ENCODE measurements around the gene TCF7L2.

TCF7L2 gene

DNA sequence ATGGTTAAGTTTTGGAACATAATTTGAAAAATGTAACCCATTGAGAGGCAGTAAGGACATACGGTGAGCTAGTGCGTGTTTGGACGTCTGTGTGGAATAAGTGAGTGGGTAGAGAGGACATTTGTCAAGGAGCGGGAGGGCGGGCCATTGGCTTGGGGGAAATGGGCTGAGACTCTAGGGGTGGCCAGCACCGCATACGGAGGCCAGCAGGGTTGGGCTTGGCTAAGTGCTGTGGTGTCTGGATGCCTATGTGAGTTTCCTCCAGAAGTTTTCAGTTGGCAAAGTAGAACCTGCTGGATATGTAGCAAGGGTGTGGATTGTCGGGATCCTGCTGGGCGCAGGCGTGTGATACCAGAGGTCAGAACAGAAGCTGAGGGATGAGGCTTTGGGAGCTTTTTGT is 103.0 kb downstream of the TCF7L2 start:
- Histone ChIP-seq H3K27me3 (ENCODE audit: low read depth, low read length) (no peaks in the 10 kb centered on the region), H3K4me1 (ENCODE audit: control insufficient read depth in 1 of 2, insufficient read depth in 2 of 2, low read length in 2 of 2) (peaks cover 2 to 32% of the 10 kb centered on the region in 2 donors), H3K27ac (ENCODE audit: low read length) (no peak overlapping the region), H3K36me3 (ENCODE audit: control insufficient read depth in 1 of 2, insufficient read depth in 2 of 2, low read length in 2 of 2) (peaks cover 0 to 3% of the 10 kb centered on the region in 2 donors), H3K4me3 (ENCODE audit: low read depth in 1 of 2, low read length in 2 of 2) (no peak overlapping the region), H3K9me3 (ENCODE audit: control insufficient read depth in 1 of 2, low read length in 2 of 2) (no peaks in the 10 kb centered on the region)

DNA sequence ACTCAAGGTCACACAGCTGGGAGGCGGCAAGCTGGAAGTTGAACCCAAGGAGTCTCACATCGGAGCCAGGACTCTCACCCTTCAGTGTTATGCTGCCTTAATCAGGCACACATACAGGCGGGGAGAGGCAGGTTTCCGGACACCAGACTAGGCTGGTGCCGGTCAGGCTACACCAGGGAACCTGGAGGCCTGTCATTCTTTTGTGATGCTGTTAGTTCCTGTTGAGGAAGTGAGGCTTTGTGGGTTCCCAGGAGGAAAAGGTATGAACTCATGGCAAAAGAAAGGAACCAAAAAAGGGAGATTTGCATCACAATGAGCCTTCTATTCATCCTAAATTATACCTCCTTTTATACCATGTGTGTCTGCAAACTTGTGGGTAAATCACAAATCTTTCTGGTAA is 103.8 kb downstream of the TCF7L2 start:
- no peaks in the 10 kb centered on the region for H3K9me3 ChIP-seq (ENCODE audit: control insufficient read depth in 1 of 2, low read length in 2 of 2)
- no peak overlapping the region for H3K27ac ChIP-seq (ENCODE audit: low read length)
- peaks cover 0 to 3% of the 10 kb centered on the region in 2 donors for H3K36me3 ChIP-seq (ENCODE audit: control insufficient read depth in 1 of 2, insufficient read depth in 2 of 2, low read length in 2 of 2)
- peaks cover 10 to 33% of the 10 kb centered on the region in 2 donors for H3K4me1 ChIP-seq (ENCODE audit: control insufficient read depth in 1 of 2, insufficient read depth in 2 of 2, low read length in 2 of 2)
- no peak overlapping the region for H3K4me3 ChIP-seq (ENCODE audit: low read depth in 1 of 2, low read length in 2 of 2)
- H3K27me3 ChIP-seq (ENCODE audit: low read depth, low read length), result no peaks in the 10 kb centered on the region

DNA sequence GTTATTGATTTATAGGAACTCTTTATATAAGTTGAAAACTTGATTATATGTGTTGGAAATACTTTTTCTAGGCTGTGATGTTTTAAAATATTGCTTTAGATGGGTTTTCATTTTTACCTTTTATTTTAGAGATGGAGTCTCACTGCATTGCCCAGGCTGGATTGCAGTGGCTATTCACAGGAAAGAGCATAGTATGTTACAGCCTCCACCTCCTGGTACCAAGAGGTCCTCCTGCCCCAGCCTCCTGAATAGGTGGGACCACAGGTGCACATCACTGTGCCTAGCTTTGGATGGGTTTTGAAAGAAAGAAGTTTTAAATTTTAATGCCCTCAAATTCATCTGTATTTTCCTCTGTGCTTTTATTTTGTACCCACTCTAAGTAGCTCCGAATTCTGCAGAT is 105.4 kb downstream of the TCF7L2 start:
- H3K36me3 ChIP-seq (ENCODE audit: control insufficient read depth in 1 of 2, insufficient read depth in 2 of 2, low read length in 2 of 2), result no peaks in the 10 kb centered on the region
- H3K4me1 ChIP-seq (ENCODE audit: control insufficient read depth in 1 of 2, insufficient read depth in 2 of 2, low read length in 2 of 2), result peaks cover 19 to 46% of the 10 kb centered on the region in 2 donors
- H3K27me3 ChIP-seq (ENCODE audit: low read depth, low read length), result no peaks in the 10 kb centered on the region
- no peak overlapping the region for H3K4me3 ChIP-seq (ENCODE audit: low read depth in 1 of 2, low read length in 2 of 2)
- H3K9me3 ChIP-seq (ENCODE audit: control insufficient read depth in 1 of 2, low read length in 2 of 2), result no peaks in the 10 kb centered on the region
- peak overlapping the region; percentile 16 for H3K27ac ChIP-seq (ENCODE audit: low read length)

DNA sequence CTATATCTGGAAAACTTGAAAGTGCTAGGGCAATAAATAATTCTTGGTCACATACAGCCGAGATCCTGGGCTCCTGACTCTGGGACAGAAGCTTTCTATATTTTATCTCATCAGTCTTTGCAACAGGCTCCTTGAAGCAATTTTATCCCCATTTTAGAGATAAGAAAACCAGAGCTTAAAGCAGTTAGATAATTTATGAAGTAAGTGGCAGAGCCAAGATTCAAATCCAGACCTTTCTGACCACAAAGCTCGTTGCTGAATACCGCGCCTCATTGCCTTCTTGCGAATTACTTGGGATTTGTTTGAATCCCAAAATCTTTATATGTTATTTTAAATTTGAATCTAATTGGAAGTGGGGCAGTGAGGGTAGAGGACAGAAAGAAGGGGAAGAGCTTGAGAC is 106.0 kb downstream of the TCF7L2 start:
- H3K4me1 ChIP-seq (ENCODE audit: control insufficient read depth in 1 of 2, insufficient read depth in 2 of 2, low read length in 2 of 2), result peaks cover 24 to 50% of the 10 kb centered on the region in 2 donors

DNA sequence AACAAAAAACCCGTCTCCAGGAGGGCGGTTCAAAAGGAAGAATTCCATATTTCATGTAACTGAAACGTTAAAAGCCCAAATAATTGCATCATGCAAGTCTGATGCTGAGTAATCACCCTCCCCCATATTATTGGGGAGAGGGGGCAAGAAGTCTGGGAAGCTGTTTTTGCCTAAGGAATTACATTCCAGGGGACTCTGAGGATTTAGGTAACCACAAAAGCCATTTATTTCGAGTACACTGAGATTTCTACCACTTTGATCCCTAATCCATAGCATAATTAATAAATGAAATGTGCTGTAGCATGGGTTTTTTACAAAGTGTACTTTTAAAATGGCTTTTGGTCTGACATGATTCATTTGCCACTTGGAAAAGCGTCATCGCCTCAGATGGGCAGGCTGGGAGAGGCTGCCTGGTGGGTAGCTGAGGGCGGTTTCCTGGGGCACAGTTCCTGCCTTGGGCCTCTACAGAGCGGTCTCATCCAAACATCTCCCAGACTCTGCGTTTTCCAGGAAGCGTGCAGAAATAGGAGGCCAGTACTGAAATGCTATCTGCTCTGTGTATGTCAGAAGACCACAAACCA is 106.5 kb downstream of the TCF7L2 start:
- H3K4me3 ChIP-seq (ENCODE audit: low read depth in 1 of 2, low read length in 2 of 2), result no peak overlapping the region
- peak overlapping the region; percentile 33 for H3K27ac ChIP-seq (ENCODE audit: low read length)
- no peaks in the 10 kb centered on the region for H3K36me3 ChIP-seq (ENCODE audit: control insufficient read depth in 1 of 2, insufficient read depth in 2 of 2, low read length in 2 of 2)
- H3K27me3 ChIP-seq (ENCODE audit: low read depth, low read length), result no peaks in the 10 kb centered on the region
- no peaks in the 10 kb centered on the region for H3K9me3 ChIP-seq (ENCODE audit: control insufficient read depth in 1 of 2, low read length in 2 of 2)
- H3K4me1 ChIP-seq (ENCODE audit: control insufficient read depth in 1 of 2, insufficient read depth in 2 of 2, low read length in 2 of 2), result peaks cover 27 to 53% of the 10 kb centered on the region in 2 donors

More for the DNA sequence above, 106.0 kb downstream of the TCF7L2 start:
- Histone ChIP-seq H3K9me3 (ENCODE audit: control insufficient read depth in 1 of 2, low read length in 2 of 2) (no peaks in the 10 kb centered on the region), H3K36me3 (ENCODE audit: control insufficient read depth in 1 of 2, insufficient read depth in 2 of 2, low read length in 2 of 2) (no peaks in the 10 kb centered on the region), H3K4me3 (ENCODE audit: low read depth in 1 of 2, low read length in 2 of 2) (no peak overlapping the region), H3K27ac (ENCODE audit: low read length) (peak overlapping the region; percentile 16), H3K27me3 (ENCODE audit: low read depth, low read length) (no peaks in the 10 kb centered on the region)

DNA sequence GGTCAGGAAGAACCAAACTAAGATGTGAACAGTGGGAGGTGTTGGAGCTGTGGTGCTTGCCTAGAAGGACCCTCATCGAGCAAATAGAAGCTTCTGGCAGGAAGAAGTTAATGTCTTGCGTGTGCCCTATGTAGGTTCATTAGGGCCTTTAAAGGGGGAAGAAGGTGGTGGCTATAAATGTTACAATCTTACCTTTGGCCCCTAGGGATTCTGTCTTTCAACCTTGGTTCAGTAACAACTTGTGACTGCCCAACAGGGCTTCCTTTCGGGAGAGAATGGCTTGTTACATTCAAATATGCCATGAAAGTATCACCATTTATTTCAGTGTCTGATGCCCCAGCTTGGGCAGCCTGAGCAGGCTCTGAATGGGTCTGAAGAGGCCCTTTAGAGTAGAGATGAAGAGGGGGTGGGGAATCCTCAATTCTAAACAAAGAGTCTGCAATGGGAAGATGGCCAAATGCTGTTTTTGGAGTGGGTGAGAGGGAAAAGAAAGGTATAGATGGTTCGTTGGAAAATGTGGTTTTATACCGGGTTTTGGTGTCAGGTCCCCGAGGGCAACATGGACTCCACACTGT is 108.0 kb downstream of the TCF7L2 start:
- Histone ChIP-seq H3K27me3 (ENCODE audit: low read depth, low read length) (no peaks in the 10 kb centered on the region), H3K36me3 (ENCODE audit: control insufficient read depth in 1 of 2, insufficient read depth in 2 of 2, low read length in 2 of 2) (no peaks in the 10 kb centered on the region), H3K4me3 (ENCODE audit: low read depth in 1 of 2, low read length in 2 of 2) (no peak overlapping the region), H3K9me3 (ENCODE audit: control insufficient read depth in 1 of 2, low read length in 2 of 2) (no peaks in the 10 kb centered on the region), H3K27ac (ENCODE audit: low read length) (peak overlapping the region; percentile 58), H3K4me1 (ENCODE audit: control insufficient read depth in 1 of 2, insufficient read depth in 2 of 2, low read length in 2 of 2) (peaks cover 27 to 46% of the 10 kb centered on the region in 2 donors)

DNA sequence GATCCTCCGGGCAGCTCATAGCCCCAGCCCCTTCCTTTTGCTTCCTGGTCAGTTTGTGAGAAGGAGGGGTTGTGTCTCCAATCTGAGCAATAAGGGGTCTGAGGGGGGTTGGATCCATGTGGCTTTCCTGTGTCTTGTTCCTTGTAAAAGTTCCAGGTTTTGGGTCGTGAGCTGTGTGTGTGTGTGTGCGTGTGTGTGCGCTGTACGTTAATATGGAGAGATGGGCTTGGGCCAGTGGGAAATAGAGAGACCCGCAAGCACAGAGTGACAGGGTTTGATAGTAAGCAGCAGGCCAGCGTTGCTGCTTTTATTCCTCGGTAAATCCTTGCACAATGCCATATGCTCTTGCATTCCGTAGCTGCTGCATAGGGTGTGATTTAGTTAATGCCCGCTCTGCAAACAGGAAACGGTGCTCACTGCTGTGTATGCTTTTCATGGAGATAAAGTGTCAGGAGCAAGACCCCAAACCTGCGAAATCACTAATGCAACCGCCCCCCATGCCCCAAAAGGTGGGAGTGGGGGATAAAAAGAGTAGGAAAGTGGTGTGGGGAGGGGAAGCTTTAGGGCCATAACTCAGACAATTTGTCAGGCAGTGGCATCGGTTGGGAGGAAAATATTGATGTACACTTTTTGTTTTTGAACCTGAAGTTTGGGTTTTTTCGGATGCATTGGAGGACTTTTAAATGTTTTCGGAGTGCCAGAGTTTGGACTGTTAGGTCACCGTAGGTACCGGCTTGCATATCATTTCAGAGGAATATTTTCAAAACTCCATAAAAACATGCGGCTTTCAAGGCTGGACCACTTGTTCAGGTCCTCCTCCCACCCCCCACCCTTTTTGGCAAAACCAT is 108.7 kb downstream of the TCF7L2 start:
- Histone ChIP-seq H3K9me3 (ENCODE audit: control insufficient read depth in 1 of 2, low read length in 2 of 2) (no peaks in the 10 kb centered on the region), H3K4me1 (ENCODE audit: control insufficient read depth in 1 of 2, insufficient read depth in 2 of 2, low read length in 2 of 2) (peaks cover 27 to 45% of the 10 kb centered on the region in 2 donors), H3K27ac (ENCODE audit: low read length) (peak overlapping the region; percentile 58), H3K36me3 (ENCODE audit: control insufficient read depth in 1 of 2, insufficient read depth in 2 of 2, low read length in 2 of 2) (no peaks in the 10 kb centered on the region), H3K27me3 (ENCODE audit: low read depth, low read length) (no peaks in the 10 kb centered on the region), H3K4me3 (ENCODE audit: low read depth in 1 of 2, low read length in 2 of 2) (peak overlapping the region; percentile 40 to 43)

DNA sequence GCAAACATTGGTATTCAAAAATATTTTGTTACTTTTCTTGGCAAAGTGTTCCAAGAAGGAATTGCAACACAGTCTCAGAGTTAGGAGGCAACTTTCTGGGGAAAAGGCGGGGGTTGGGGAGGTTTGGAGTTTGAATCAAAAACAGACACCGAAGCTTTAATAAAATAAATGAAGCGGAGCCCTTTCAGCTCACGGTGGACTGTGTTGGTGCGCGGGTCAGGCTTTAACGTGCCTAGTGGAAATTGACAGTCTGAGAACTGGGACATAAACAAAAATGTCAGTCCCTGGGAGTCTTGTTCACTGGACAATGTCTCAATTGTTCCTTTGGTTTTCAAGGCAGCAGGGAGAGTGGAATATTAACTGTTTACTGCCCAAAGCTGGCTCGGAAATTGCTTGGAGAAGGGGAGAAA is 109.3 kb downstream of the TCF7L2 start:
- no peaks in the 10 kb centered on the region for H3K27me3 ChIP-seq (ENCODE audit: low read depth, low read length)
- H3K9me3 ChIP-seq (ENCODE audit: control insufficient read depth in 1 of 2, low read length in 2 of 2), result no peaks in the 10 kb centered on the region
- H3K4me1 ChIP-seq (ENCODE audit: control insufficient read depth in 1 of 2, insufficient read depth in 2 of 2, low read length in 2 of 2), result peaks cover 32 to 45% of the 10 kb centered on the region in 2 donors
- peak overlapping the region; percentile 40 to 43 for H3K4me3 ChIP-seq (ENCODE audit: low read depth in 1 of 2, low read length in 2 of 2)
- peak overlapping the region; percentile 58 for H3K27ac ChIP-seq (ENCODE audit: low read length)
- no peaks in the 10 kb centered on the region for H3K36me3 ChIP-seq (ENCODE audit: control insufficient read depth in 1 of 2, insufficient read depth in 2 of 2, low read length in 2 of 2)

DNA sequence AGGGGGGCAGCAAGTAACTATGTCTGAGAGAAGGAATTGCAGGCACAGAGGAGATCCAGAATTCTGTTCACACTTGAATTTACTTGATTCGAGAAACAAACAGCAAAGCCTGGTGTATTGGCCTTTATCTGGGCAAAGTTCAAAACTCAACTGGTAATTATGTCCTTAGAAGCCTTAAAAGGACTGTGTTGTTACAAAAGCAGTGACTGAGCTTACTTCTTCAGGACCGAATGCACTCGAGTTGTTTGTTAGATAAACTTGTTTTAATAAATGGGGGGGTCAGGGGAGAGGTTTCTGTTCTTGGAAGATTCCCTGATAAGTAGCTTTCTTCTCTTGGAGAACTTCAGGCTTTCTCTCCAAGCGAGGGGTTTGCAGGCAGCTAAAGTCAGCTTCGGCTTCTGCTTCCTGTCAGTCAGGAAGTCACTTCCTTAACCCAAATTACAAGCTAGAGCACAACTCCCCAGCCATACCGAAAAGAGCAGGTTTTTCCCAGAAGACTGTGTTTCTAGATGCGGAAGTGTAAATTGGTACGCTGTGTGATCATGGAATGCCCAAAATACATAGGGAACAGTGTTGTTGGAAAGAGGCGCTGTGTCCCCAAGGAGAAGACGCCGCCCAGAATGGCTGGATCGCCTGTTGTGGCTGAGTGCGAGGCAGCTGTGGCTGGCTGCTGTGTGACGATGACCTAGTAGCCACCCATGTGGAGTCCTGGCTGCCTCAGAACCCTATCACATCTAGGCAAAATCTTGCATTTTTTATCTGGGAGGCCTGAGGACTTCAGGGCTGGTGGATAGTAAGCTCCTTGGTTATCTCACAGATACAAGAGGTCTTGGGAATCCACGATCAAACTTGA is 110.4 kb downstream of the TCF7L2 start:
- peak overlapping the region; percentile 30 to 43 for H3K4me3 ChIP-seq (ENCODE audit: low read depth in 1 of 2, low read length in 2 of 2)
- H3K27ac ChIP-seq (ENCODE audit: low read length), result peak overlapping the region; percentile 58
- H3K9me3 ChIP-seq (ENCODE audit: control insufficient read depth in 1 of 2, low read length in 2 of 2), result no peaks in the 10 kb centered on the region
- H3K4me1 ChIP-seq (ENCODE audit: control insufficient read depth in 1 of 2, insufficient read depth in 2 of 2, low read length in 2 of 2), result peaks cover 39 to 45% of the 10 kb centered on the region in 2 donors
- H3K27me3 ChIP-seq (ENCODE audit: low read depth, low read length), result no peaks in the 10 kb centered on the region
- H3K36me3 ChIP-seq (ENCODE audit: control insufficient read depth in 1 of 2, insufficient read depth in 2 of 2, low read length in 2 of 2), result no peaks in the 10 kb centered on the region

DNA sequence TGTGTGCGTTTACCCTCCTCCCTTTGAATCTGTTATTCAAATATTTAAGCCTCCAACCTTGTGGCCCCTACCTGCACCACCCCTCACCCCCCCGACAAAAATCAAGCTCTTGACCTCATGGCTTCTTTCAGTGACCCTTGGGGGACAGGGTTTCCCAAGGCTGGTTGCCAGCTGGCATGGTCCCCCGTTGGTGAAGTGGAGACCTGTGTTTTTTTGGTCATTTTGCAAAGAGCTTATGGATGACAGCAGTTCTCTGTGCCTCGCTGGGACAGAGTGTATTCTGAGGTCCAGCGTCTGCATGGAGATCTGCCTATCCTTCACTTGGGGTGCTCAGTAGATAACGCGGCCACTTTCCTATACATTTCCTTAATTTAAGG is 111.0 kb downstream of the TCF7L2 start:
- H3K4me3 ChIP-seq (ENCODE audit: low read depth in 1 of 2, low read length in 2 of 2), result no peak overlapping the region
- H3K4me1 ChIP-seq (ENCODE audit: control insufficient read depth in 1 of 2, insufficient read depth in 2 of 2, low read length in 2 of 2), result peaks cover 39 to 45% of the 10 kb centered on the region in 2 donors
- H3K27ac ChIP-seq (ENCODE audit: low read length), result peak overlapping the region; percentile 58
- H3K36me3 ChIP-seq (ENCODE audit: control insufficient read depth in 1 of 2, insufficient read depth in 2 of 2, low read length in 2 of 2), result no peaks in the 10 kb centered on the region
- no peaks in the 10 kb centered on the region for H3K27me3 ChIP-seq (ENCODE audit: low read depth, low read length)
- H3K9me3 ChIP-seq (ENCODE audit: control insufficient read depth in 1 of 2, low read length in 2 of 2), result no peaks in the 10 kb centered on the region

DNA sequence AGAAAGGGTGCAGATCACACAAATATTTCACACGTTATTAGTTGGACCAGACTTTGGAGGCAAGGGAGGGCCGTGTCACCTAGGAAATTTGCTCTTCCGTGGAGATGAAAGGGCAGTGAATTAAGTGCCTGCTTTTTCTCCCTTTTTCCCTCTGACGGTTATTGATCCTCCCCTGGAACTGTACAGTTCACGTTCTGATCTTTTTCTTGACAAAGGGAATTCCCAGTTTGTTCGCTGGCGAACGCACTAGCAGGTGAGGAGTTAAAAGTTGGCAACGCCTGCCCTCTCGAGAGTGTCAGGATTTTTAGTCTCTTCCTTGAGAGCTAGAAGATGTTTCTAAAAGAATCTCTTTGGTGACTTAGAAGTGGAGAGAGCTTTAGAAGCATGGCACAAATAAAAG is 111.5 kb downstream of the TCF7L2 start:
- H3K4me1 ChIP-seq (ENCODE audit: control insufficient read depth in 1 of 2, insufficient read depth in 2 of 2, low read length in 2 of 2), result peaks cover 39 to 45% of the 10 kb centered on the region in 2 donors
- no peak overlapping the region for H3K27ac ChIP-seq (ENCODE audit: low read length)
- H3K9me3 ChIP-seq (ENCODE audit: control insufficient read depth in 1 of 2, low read length in 2 of 2), result no peaks in the 10 kb centered on the region
- no peak overlapping the region for H3K4me3 ChIP-seq (ENCODE audit: low read depth in 1 of 2, low read length in 2 of 2)
- no peaks in the 10 kb centered on the region for H3K27me3 ChIP-seq (ENCODE audit: low read depth, low read length)
- H3K36me3 ChIP-seq (ENCODE audit: control insufficient read depth in 1 of 2, insufficient read depth in 2 of 2, low read length in 2 of 2), result no peaks in the 10 kb centered on the region

All from muscle layer of duodenum (tissue), 2 donors.